Measurements from ENCODE around the gene SRRM3.
"Not testable (repeated sequence)": the region's sequence is repeated elsewhere in the genome, so short reads cannot be mapped to it uniquely, and the experiment has no call there.

Gene SRRM3

DNA sequence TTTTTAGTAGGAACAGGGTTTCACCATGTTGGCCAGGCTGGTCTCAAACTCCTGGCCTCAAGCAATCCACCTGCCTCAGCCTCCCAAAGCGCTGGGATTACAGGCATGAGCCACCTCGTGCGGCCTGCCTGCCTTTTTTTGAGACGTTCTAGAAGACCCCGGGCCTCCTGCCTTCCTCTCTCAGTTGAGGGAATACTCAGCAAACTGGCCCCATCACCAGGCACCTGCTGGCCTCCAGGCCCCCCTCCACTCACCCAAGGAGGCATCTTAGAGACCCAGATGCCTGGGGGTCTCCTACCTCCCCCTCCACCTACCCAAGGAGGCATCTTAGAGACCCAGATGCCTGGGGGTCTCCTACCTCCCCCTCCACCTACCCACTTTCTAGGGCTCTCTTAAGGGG, 91.2 kb downstream of the SRRM3 start:
- not testable (repeated sequence) for H2AK5ac ChIP-seq (ENCODE audit: low read depth, low read length); H2BK5ac ChIP-seq (ENCODE audit: low read length); H2BK120ac ChIP-seq (ENCODE audit: low read depth, low read length); H3K4ac ChIP-seq (ENCODE audit: low read length); H3K4me3 ChIP-seq (ENCODE audit: low read length in 2 of 2); H2BK15ac ChIP-seq (ENCODE audit: low read length); H4K8ac ChIP-seq (ENCODE audit: low read depth, low read length); H3K4me2 ChIP-seq (ENCODE audit: insufficient read depth, low read length, poor library complexity, severe bottlenecking); H3K36me3 ChIP-seq (replicated peaks in 1 of 2; ENCODE audit: control insufficient read depth in 2 of 2, insufficient read depth in 2 of 2, low read length in 2 of 2); H3K27me3 ChIP-seq (ENCODE audit: control insufficient read depth in 3 of 3, insufficient read depth in 3 of 3, low read depth in 1 of 3, low read length in 3 of 3); H3K23ac ChIP-seq (ENCODE audit: low read depth, low read length, poor library complexity); H2AFZ ChIP-seq (ENCODE audit: low read length); H3K18ac ChIP-seq (ENCODE audit: low read length); H3K79me1 ChIP-seq (ENCODE audit: low read depth, low read length); H3K9ac ChIP-seq (ENCODE audit: low read depth, low read length, poor library complexity); H3K9me3 ChIP-seq (replicated peaks in 1 of 2; ENCODE audit: control insufficient read depth in 2 of 2, insufficient read depth in 1 of 2, low read depth in 1 of 2, low read length in 2 of 2); H4K91ac ChIP-seq (ENCODE audit: low read depth, low read length, poor library complexity); H2BK12ac ChIP-seq (ENCODE audit: low read length); H3K14ac ChIP-seq (ENCODE audit: low read length); H3K27ac ChIP-seq (replicated peaks; ENCODE audit: low read length); DNase-seq (ENCODE audit: low spot score)
- H3K4me1 ChIP-seq (ENCODE audit: control insufficient read depth in 2 of 2, insufficient read depth in 1 of 2, low read depth in 1 of 2, low read length in 2 of 2), result peaks cover 6 to 11% of the 10 kb centered on the region in 2 donors
- no CpG with 5 or more reads among the region's 5 CpGs for WGBS, 2 donors (ENCODE audit: extremely low coverage in 2 of 2, insufficient read length in 2 of 2, insufficient replicate concordance in 1 of 2)

DNA sequence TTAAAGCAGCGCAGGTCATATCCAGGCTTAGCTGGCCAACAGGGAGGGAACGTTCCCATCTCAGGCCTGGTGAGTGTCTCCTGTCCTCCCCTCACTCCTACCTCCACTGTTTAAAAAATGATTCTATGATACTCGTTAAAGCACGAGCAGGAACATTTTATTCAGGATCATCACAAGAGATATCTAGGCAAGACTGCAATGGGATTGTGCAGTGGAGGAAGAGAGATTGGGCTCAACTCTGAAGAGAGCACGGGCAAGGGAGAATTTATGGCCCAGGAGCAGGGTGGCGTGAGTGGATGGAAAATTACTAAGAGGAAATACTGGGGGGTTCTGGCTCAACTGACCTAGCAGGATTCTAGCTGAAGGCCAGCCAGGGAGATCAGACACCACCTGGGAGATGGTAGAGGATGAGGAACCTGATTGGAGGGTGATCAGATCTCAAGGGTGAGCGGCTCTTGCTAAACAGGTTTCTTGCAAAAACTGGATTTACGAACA, 91.8 kb downstream of the SRRM3 start:
- H3K18ac ChIP-seq (ENCODE audit: low read length), result no peak overlapping the region
- H2BK5ac ChIP-seq (ENCODE audit: low read length), result no peak overlapping the region
- no peak overlapping the region for H3K4me2 ChIP-seq (ENCODE audit: insufficient read depth, low read length, poor library complexity, severe bottlenecking)
- no peak overlapping the region for H2AFZ ChIP-seq (ENCODE audit: low read length)
- H2BK15ac ChIP-seq (ENCODE audit: low read length), result no peak overlapping the region
- no peak overlapping the region for H3K27ac ChIP-seq (replicated peaks; ENCODE audit: low read length)
- no peaks in the 10 kb centered on the region for H3K36me3 ChIP-seq (replicated peaks in 1 of 2; ENCODE audit: control insufficient read depth in 2 of 2, insufficient read depth in 2 of 2, low read length in 2 of 2)
- H3K27me3 ChIP-seq (ENCODE audit: control insufficient read depth in 3 of 3, insufficient read depth in 3 of 3, low read depth in 1 of 3, low read length in 3 of 3), result peaks cover 0 to 4% (median 0%) of the 10 kb centered on the region in 3 experiments
- H3K14ac ChIP-seq (ENCODE audit: low read length), result no peak overlapping the region
- no peak overlapping the region for H4K91ac ChIP-seq (ENCODE audit: low read depth, low read length, poor library complexity)
- no peak overlapping the region for H2BK120ac ChIP-seq (ENCODE audit: low read depth, low read length)
- no peak overlapping the region for H3K4me3 ChIP-seq (ENCODE audit: low read length in 2 of 2)
- H3K23ac ChIP-seq (ENCODE audit: low read depth, low read length, poor library complexity), result no peak overlapping the region
- H4K8ac ChIP-seq (ENCODE audit: low read depth, low read length), result no peak overlapping the region
- H3K79me1 ChIP-seq (ENCODE audit: low read depth, low read length), result no peaks in the 10 kb centered on the region
- DNase-seq (ENCODE audit: low spot score), result no peak
- H2AK5ac ChIP-seq (ENCODE audit: low read depth, low read length), result peak overlapping the region; percentile 61
- H3K4me1 ChIP-seq (ENCODE audit: control insufficient read depth in 2 of 2, insufficient read depth in 1 of 2, low read depth in 1 of 2, low read length in 2 of 2), result peaks cover 6 to 11% of the 10 kb centered on the region in 2 donors
- no peak overlapping the region for H2BK12ac ChIP-seq (ENCODE audit: low read length)
- H3K9ac ChIP-seq (ENCODE audit: low read depth, low read length, poor library complexity), result no peak overlapping the region
- H3K4ac ChIP-seq (ENCODE audit: low read length), result no peak overlapping the region
- no peaks in the 10 kb centered on the region for H3K9me3 ChIP-seq (replicated peaks in 1 of 2; ENCODE audit: control insufficient read depth in 2 of 2, insufficient read depth in 1 of 2, low read depth in 1 of 2, low read length in 2 of 2)
- WGBS, 2 donors (ENCODE audit: extremely low coverage in 2 of 2, insufficient read length in 2 of 2, insufficient replicate concordance in 1 of 2), result no CpG with 5 or more reads among the region's 8 CpGs

DNA sequence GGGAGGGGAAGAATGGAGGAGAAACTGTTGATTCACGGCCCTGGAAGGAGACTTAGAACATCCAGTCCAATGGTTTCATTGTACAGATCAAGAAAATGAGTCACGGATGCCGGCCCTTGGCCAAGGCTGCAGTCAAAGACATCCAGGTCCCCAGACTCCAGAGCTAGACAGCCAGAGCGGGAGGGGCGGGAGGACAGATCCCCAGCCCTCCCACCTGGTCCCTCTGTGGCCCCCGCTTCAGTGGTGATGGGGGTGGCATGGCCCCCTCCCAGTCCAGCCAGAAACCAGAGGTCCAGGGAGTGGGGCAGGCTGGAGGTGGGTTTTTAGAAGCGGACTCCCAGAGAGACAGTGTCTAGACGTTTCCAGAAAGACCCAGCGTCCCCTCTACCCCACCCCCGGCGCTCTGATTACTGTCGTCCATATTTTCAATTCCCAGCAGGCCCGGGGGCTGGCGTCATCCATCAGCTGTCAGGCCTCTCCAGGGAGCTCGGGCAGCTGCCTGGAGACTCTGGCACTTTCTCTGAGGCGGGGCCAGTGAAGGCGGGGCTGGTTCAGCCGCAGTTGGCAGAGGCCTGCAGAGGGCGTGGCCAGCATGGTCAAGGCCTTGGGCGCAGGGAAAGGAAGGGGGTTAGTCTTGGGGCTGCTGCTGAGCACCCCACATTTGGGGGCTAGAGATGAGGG, 92.8 kb downstream of the SRRM3 start:
- H3K4me3 ChIP-seq (ENCODE audit: low read length in 2 of 2), result no peak overlapping the region
- WGBS, 2 donors (ENCODE audit: extremely low coverage in 2 of 2, insufficient read length in 2 of 2, insufficient replicate concordance in 1 of 2), result no CpG with 5 or more reads among the region's 20 CpGs

DNA sequence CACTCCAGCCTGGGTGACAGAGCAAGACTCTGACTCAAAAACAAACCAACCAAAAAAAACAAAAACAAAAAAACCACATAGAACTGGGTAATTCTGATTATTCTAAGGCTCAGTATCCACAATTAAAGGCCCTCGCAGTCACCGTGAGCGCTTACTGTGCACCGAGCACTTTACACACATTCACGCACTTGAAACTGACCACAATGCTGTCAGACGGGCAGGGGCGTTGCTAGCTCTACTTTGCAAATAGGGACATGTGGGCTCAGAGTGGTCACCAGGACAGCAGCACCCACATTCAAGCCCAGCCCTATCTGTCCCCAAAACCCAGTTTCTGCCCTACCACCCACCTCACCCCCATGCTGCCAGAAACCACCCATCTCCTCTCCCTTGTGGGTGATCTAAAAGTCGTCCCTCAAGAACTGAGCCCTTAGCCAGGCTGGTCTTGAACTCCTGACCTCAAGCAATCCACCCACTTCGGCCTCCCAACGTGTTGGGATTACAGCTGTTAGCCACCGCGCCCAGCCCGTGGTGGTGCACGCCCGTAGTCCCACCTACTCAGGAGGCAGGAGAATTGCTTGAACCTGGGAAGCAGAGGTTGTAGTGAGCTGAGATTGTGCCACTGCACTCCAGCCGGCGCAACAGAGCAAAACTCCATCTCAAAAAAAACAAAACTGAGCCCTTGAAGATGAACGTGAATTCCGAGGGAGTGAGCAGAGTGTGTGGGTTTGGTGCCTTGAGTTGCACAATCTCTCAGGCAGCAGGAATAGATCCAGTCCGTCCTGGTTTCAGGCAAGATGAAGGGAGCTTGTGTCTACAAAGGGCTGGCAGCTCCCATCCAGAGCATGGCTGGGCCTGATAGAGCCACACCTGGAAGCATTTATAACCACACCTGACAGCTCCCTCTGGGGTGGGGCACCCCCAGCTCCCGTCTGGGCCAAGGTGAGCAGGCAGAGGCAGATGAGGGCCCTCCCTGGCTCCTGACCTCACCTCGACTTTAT, 95.3 kb downstream of the SRRM3 start:
- no peaks in the 10 kb centered on the region for H3K9me3 ChIP-seq (replicated peaks in 1 of 2; ENCODE audit: control insufficient read depth in 2 of 2, insufficient read depth in 1 of 2, low read depth in 1 of 2, low read length in 2 of 2)
- no peak overlapping the region for H3K9ac ChIP-seq (ENCODE audit: low read depth, low read length, poor library complexity)
- no peak overlapping the region for H2AFZ ChIP-seq (ENCODE audit: low read length)
- WGBS, 2 donors (ENCODE audit: extremely low coverage in 2 of 2, insufficient read length in 2 of 2, insufficient replicate concordance in 1 of 2), result no CpG with 5 or more reads among the region's 22 CpGs
- no peak overlapping the region for H3K4me3 ChIP-seq (ENCODE audit: low read length in 2 of 2)
- DNase-seq (ENCODE audit: low spot score), result no peak
- no peak overlapping the region for H4K91ac ChIP-seq (ENCODE audit: low read depth, low read length, poor library complexity)
- H4K8ac ChIP-seq (ENCODE audit: low read depth, low read length), result no peak overlapping the region
- no peak overlapping the region for H2BK120ac ChIP-seq (ENCODE audit: low read depth, low read length)
- peaks cover under 1 to 7% (median 5%) of the 10 kb centered on the region in 3 experiments for H3K27me3 ChIP-seq (ENCODE audit: control insufficient read depth in 3 of 3, insufficient read depth in 3 of 3, low read depth in 1 of 3, low read length in 3 of 3)
- no peak overlapping the region for H3K18ac ChIP-seq (ENCODE audit: low read length)
- H3K79me1 ChIP-seq (ENCODE audit: low read depth, low read length), result no peaks in the 10 kb centered on the region
- H3K4ac ChIP-seq (ENCODE audit: low read length), result no peak overlapping the region
- H2AK5ac ChIP-seq (ENCODE audit: low read depth, low read length), result no peak overlapping the region
- H2BK12ac ChIP-seq (ENCODE audit: low read length), result no peak overlapping the region
- peaks cover 2% of the 10 kb centered on the region in 2 donors for H3K4me1 ChIP-seq (ENCODE audit: control insufficient read depth in 2 of 2, insufficient read depth in 1 of 2, low read depth in 1 of 2, low read length in 2 of 2)
- no peak overlapping the region for H2BK5ac ChIP-seq (ENCODE audit: low read length)
- H3K27ac ChIP-seq (replicated peaks; ENCODE audit: low read length), result no peak overlapping the region
- no peak overlapping the region for H3K14ac ChIP-seq (ENCODE audit: low read length)
- H3K36me3 ChIP-seq (replicated peaks in 1 of 2; ENCODE audit: control insufficient read depth in 2 of 2, insufficient read depth in 2 of 2, low read length in 2 of 2), result no peaks in the 10 kb centered on the region
- no peak overlapping the region for H3K4me2 ChIP-seq (ENCODE audit: insufficient read depth, low read length, poor library complexity, severe bottlenecking)
- H3K23ac ChIP-seq (ENCODE audit: low read depth, low read length, poor library complexity), result no peak overlapping the region
- no peak overlapping the region for H2BK15ac ChIP-seq (ENCODE audit: low read length)

More for the DNA sequence above, 92.8 kb downstream of the SRRM3 start:
- H2AFZ ChIP-seq (ENCODE audit: low read length), result peak overlapping the region; percentile 75
- no peak overlapping the region for H2BK120ac ChIP-seq (ENCODE audit: low read depth, low read length)
- H4K91ac ChIP-seq (ENCODE audit: low read depth, low read length, poor library complexity), result no peak overlapping the region
- no peak overlapping the region for H2BK12ac ChIP-seq (ENCODE audit: low read length)
- H3K18ac ChIP-seq (ENCODE audit: low read length), result peak overlapping the region; percentile 64
- no peak overlapping the region for H3K27ac ChIP-seq (replicated peaks; ENCODE audit: low read length)
- H4K8ac ChIP-seq (ENCODE audit: low read depth, low read length), result no peak overlapping the region
- H3K4ac ChIP-seq (ENCODE audit: low read length), result no peak overlapping the region
- peaks cover 0 to 4% (median 0%) of the 10 kb centered on the region in 3 experiments for H3K27me3 ChIP-seq (ENCODE audit: control insufficient read depth in 3 of 3, insufficient read depth in 3 of 3, low read depth in 1 of 3, low read length in 3 of 3)
- no peak overlapping the region for H2BK15ac ChIP-seq (ENCODE audit: low read length)
- H3K14ac ChIP-seq (ENCODE audit: low read length), result no peak overlapping the region
- H3K9ac ChIP-seq (ENCODE audit: low read depth, low read length, poor library complexity), result no peak overlapping the region
- H3K9me3 ChIP-seq (replicated peaks in 1 of 2; ENCODE audit: control insufficient read depth in 2 of 2, insufficient read depth in 1 of 2, low read depth in 1 of 2, low read length in 2 of 2), result no peaks in the 10 kb centered on the region
- H2AK5ac ChIP-seq (ENCODE audit: low read depth, low read length), result peak overlapping the region; percentile 75
- peaks cover 6 to 11% of the 10 kb centered on the region in 2 donors for H3K4me1 ChIP-seq (ENCODE audit: control insufficient read depth in 2 of 2, insufficient read depth in 1 of 2, low read depth in 1 of 2, low read length in 2 of 2)
- DNase-seq (ENCODE audit: low spot score), result no peak
- no peaks in the 10 kb centered on the region for H3K79me1 ChIP-seq (ENCODE audit: low read depth, low read length)
- no peak overlapping the region for H3K4me2 ChIP-seq (ENCODE audit: insufficient read depth, low read length, poor library complexity, severe bottlenecking)
- peak overlapping the region; percentile 48 for H2BK5ac ChIP-seq (ENCODE audit: low read length)
- H3K23ac ChIP-seq (ENCODE audit: low read depth, low read length, poor library complexity), result peak overlapping the region; percentile 85
- no peaks in the 10 kb centered on the region for H3K36me3 ChIP-seq (replicated peaks in 1 of 2; ENCODE audit: control insufficient read depth in 2 of 2, insufficient read depth in 2 of 2, low read length in 2 of 2)
